H1 (cell line): ENCODE data around the gene ZC3H14. TPM values are rescaled to one million over a fixed set of nuclear protein-coding genes. Genes with fewer than 3 reads are reported as not detected.

Experiments used
- CTCF ChIA-PET: fragments of 300-600 bp; sonication (Branson Sonifier 250); formaldehyde crosslinking; loops from one replicate; lab custom pipeline; 2021; ENCODE audit not compliant: partially characterized antibody; lab: Charles Lee
- POLR2A ChIA-PET: fragments of 300-600 bp; sonication (Branson Sonifier 250); formaldehyde crosslinking; loops from one replicate; lab custom pipeline; 2021; ENCODE audit warnings: inconsistent platforms; ENCODE audit not compliant: partially characterized antibody; lab: Charles Lee
- DNase-seq, 2 experiments: peaks; one replicate each; pipeline versions ENCODE4 v3.0.0 to v3.0.0-alpha.2; 2010 to 2022; ENCODE audit warnings: low spot score in 2 of 2, low read depth in 1 of 2, mixed read lengths in 1 of 2
- FAIRE-seq: peaks from 2 replicates; lab custom pipeline; 2011; peaks lifted over from hg19 to GRCh38; lab: Jason Lieb, UNC
- H2AFZ ChIP-seq: 2 replicates; pipeline ENCODE4 v1.8.1; 2012; ENCODE audit warnings: low read length, inconsistent platforms
- H2AK5ac ChIP-seq: 2 replicates; pipeline ENCODE4 v1.6.1; 2013; ENCODE audit warnings: low read depth, low read length
- H2BK120ac ChIP-seq: replicated peaks from 2 replicates; pipeline ENCODE3; 2013; ENCODE audit warnings: low read depth, low read length, inconsistent platforms
- H2BK12ac ChIP-seq: 2 replicates; pipeline ENCODE4 v1.6.1; 2013; ENCODE audit warnings: low read depth, low read length
- H2BK15ac ChIP-seq: 2 replicates; pipeline ENCODE4 v1.6.1; 2013; ENCODE audit warnings: low read length
- H2BK20ac ChIP-seq: 2 replicates; pipeline ENCODE4 v1.6.1; 2013; ENCODE audit warnings: low read length
- H2BK5ac ChIP-seq: 2 replicates; pipeline ENCODE4 v1.6.1; 2013; ENCODE audit warnings: low read depth, low read length
- H3K14ac ChIP-seq: 2 replicates; pipeline ENCODE4 v1.6.1; 2013; ENCODE audit warnings: inconsistent platforms; ENCODE audit not compliant: insufficient read length
- H3K18ac ChIP-seq: 2 replicates; pipeline ENCODE4 v1.6.1; 2013; ENCODE audit warnings: low read length; ENCODE audit errors: extremely low read depth
- H3K23ac ChIP-seq: 2 replicates; pipeline ENCODE4 v1.6.1; 2013; ENCODE audit warnings: inconsistent platforms; ENCODE audit not compliant: insufficient read length
- H3K23me2 ChIP-seq: 2 replicates; pipeline ENCODE4 v1.6.1; 2013; ENCODE audit warnings: low read depth, low read length
- H3K27ac ChIP-seq: 2 replicates; pipeline ENCODE4 v1.6.1; 2011; ENCODE audit warnings: low read depth, low read length, inconsistent platforms
- H3K27me3 ChIP-seq, 4 experiments: replicated peaks in 1 of 4; 1 replicate in 1 of 4; 2 replicates in 3 of 4; pipeline versions ENCODE4 v1.6.1 to v1.8.1; 2011 to 2013; ENCODE audit warnings: low read length in 3 of 4, mild to moderate bottlenecking in 3 of 4, inconsistent platforms in 2 of 4, mixed read lengths in 2 of 4, moderate library complexity in 1 of 4; ENCODE audit not compliant: control insufficient read depth in 3 of 4, insufficient read depth in 3 of 4; ENCODE audit errors: extremely low read depth in 1 of 4
- H3K36me3 ChIP-seq, 4 experiments: 2 replicates each; pipeline versions ENCODE4 v1.6.1 to v1.8.1; 2011 to 2013; ENCODE audit warnings: mild to moderate bottlenecking in 4 of 4, low read length in 3 of 4, moderate library complexity in 2 of 4, control low read depth in 1 of 4, inconsistent platforms in 1 of 4; ENCODE audit not compliant: insufficient read depth in 4 of 4, control insufficient read depth in 2 of 4
- H3K4ac ChIP-seq: replicated peaks from 2 replicates; pipeline ENCODE3; 2013; ENCODE audit warnings: low read length, low read depth, mixed read lengths, inconsistent platforms; ENCODE audit not compliant: insufficient read length
- H3K4me1 ChIP-seq, 4 experiments: replicated peaks in 1 of 4; 1 replicate in 1 of 4; 2 replicates in 3 of 4; pipeline versions ENCODE4 v1.6.1 to v1.8.1; 2011 to 2013; ENCODE audit warnings: low read length in 3 of 4, inconsistent platforms in 2 of 4, mixed read lengths in 1 of 4; ENCODE audit not compliant: insufficient read depth in 4 of 4, control insufficient read depth in 3 of 4
- H3K4me2 ChIP-seq, 2 experiments: 2 replicates each; pipeline versions ENCODE4 v1.6.1 to v1.8.1; 2011 to 2013; ENCODE audit warnings: low read depth in 2 of 2, low read length in 2 of 2, control low read depth in 1 of 2, inconsistent platforms in 1 of 2, mild to moderate bottlenecking in 1 of 2; ENCODE audit not compliant: insufficient read depth in 1 of 2
- H3K4me3 ChIP-seq, 4 experiments: fragments of 200-600, 300-600 bp in 1 of 4; sonication (generic), shearing (Covaris generic), sonication (Bioruptor Twin) in 1 of 4; 2 replicates each; pipeline versions ENCODE4 v1.5.1 to v1.8.1; 2011 to 2016; ENCODE audit warnings: low read length in 4 of 4, low read depth in 3 of 4, control low read depth in 2 of 4, inconsistent platforms in 2 of 4, mild to moderate bottlenecking in 2 of 4, mixed read lengths in 1 of 4, moderate library complexity in 1 of 4; ENCODE audit not compliant: insufficient read depth in 2 of 4; ENCODE audit errors: extremely low read depth in 1 of 4
- H3K56ac ChIP-seq: replicated peaks from 2 replicates; pipeline ENCODE3; 2013; ENCODE audit warnings: low read depth, mild to moderate bottlenecking, mixed read lengths, low read length, inconsistent platforms; ENCODE audit not compliant: insufficient read length
- H3K79me1 ChIP-seq: 2 replicates; pipeline ENCODE4 v1.6.1; 2013; ENCODE audit warnings: low read depth, low read length, control low read depth
- H3K79me2 ChIP-seq, 2 experiments: 2 replicates each; pipeline versions ENCODE4 v1.6.1 to v1.8.1; 2012 to 2013; ENCODE audit warnings: low read length in 2 of 2, mild to moderate bottlenecking in 2 of 2, inconsistent platforms in 1 of 2; ENCODE audit not compliant: insufficient read depth in 2 of 2, control insufficient read depth in 1 of 2
- H3K9ac ChIP-seq, 4 experiments: replicated peaks in 1 of 4; 1 replicate in 1 of 4; 2 replicates in 3 of 4; pipeline versions ENCODE4 v1.6.1 to v1.8.1; 2011 to 2013; ENCODE audit warnings: low read depth in 3 of 4, low read length in 3 of 4, control low read depth in 2 of 4, mild to moderate bottlenecking in 2 of 4, moderate library complexity in 2 of 4, inconsistent platforms in 1 of 4; ENCODE audit errors: extremely low read depth in 1 of 4
- H3K9me3 ChIP-seq, 2 experiments: 2 replicates each; pipeline versions ENCODE4 v1.6.1 to v1.8.1; 2012 to 2013; ENCODE audit warnings: mild to moderate bottlenecking in 2 of 2, moderate library complexity in 2 of 2, control low read depth in 1 of 2, inconsistent platforms in 1 of 2, low read depth in 1 of 2, low read length in 1 of 2, mixed read lengths in 1 of 2; ENCODE audit not compliant: insufficient read depth in 2 of 2
- H4K20me1 ChIP-seq, 2 experiments: replicated peaks in 1 of 2; 2 replicates each; pipeline versions ENCODE3 to v1.8.1; 2011 to 2013; ENCODE audit warnings: inconsistent platforms in 2 of 2, low read length in 2 of 2, mild to moderate bottlenecking in 1 of 2; ENCODE audit not compliant: insufficient read depth in 2 of 2, control insufficient read depth in 1 of 2
- H4K5ac ChIP-seq: 2 replicates; pipeline ENCODE4 v1.6.1; 2013; ENCODE audit warnings: low read length, low read depth, mixed read lengths, inconsistent platforms; ENCODE audit not compliant: insufficient read length
- H4K8ac ChIP-seq: 2 replicates; pipeline ENCODE4 v1.8.0; 2013; ENCODE audit warnings: mild to moderate bottlenecking, moderate library complexity, low read length, inconsistent platforms; ENCODE audit not compliant: insufficient read depth; ENCODE audit errors: extremely low read depth
- H4K91ac ChIP-seq: replicated peaks from 2 replicates; pipeline ENCODE3; 2013; ENCODE audit warnings: low read length, mixed read lengths, inconsistent platforms; ENCODE audit not compliant: insufficient read length
- CHD2 ChIP-seq: IDR thresholded peaks from 2 replicates; pipeline ENCODE4 v1.6.1; 2012; ENCODE audit warnings: low read length, improper control_type of control experiment
- EZH2 ChIP-seq: fragments of 200-600 bp; sonication (generic); IDR thresholded peaks from 2 replicates; pipeline ENCODE4 v1.7.1; 2012; ENCODE audit warnings: low read depth, mild to moderate bottlenecking, moderate library complexity, low read length, inconsistent platforms; ENCODE audit not compliant: severe bottlenecking
- FOSL1 ChIP-seq: IDR thresholded peaks from 2 replicates; pipeline ENCODE4 v1.6.1; 2011; ENCODE audit warnings: mild to moderate bottlenecking, low read depth, low read length, moderate library complexity; ENCODE audit not compliant: insufficient read depth
- GTF2F1 ChIP-seq: IDR thresholded peaks from 2 replicates; pipeline ENCODE4 v1.6.1; 2012; ENCODE audit warnings: low read depth, low read length, improper control_type of control experiment, borderline replicate concordance
- HDAC6 ChIP-seq: IDR thresholded peaks from one replicate; pipeline ENCODE4 v1.7.1; 2012; ENCODE audit warnings: low read depth, mild to moderate bottlenecking, inconsistent platforms, low read length, moderate library complexity
- KDM1A ChIP-seq: fragments of 200-600, 300-600 bp; sonication (generic); IDR thresholded peaks from 2 replicates; pipeline ENCODE4 v1.7.1; 2016; ENCODE audit warnings: mild to moderate bottlenecking, low read length, borderline replicate concordance
- KDM5A ChIP-seq: fragments of 200-600 bp; IDR thresholded peaks from 2 replicates; pipeline ENCODE4 v1.7.1; 2012; ENCODE audit warnings: mild to moderate bottlenecking, low read length, inconsistent platforms, mixed read lengths
- MAX ChIP-seq: IDR thresholded peaks from 2 replicates; pipeline ENCODE4 v1.6.1; 2012; ENCODE audit warnings: inconsistent platforms
- PHF8 ChIP-seq: fragments of 200-600 bp; sonication (generic); conservative IDR thresholded peaks from 2 replicates; pipeline ENCODE4 v1.7.1; 2012; ENCODE audit warnings: low read depth, mild to moderate bottlenecking, inconsistent platforms, low read length, moderate library complexity
- SIX5 ChIP-seq: IDR thresholded peaks from 2 replicates; pipeline ENCODE4 v1.6.1; 2011; ENCODE audit warnings: mild to moderate bottlenecking, low read depth, low read length
- TEAD4 ChIP-seq: IDR thresholded peaks from 2 replicates; pipeline ENCODE4 v1.6.1; 2012; ENCODE audit warnings: low read depth, low read length, inconsistent platforms, mixed read lengths
- YY1 ChIP-seq: IDR thresholded peaks from 2 replicates; pipeline ENCODE4 v1.6.1; 2011; ENCODE audit warnings: low read depth, mild to moderate bottlenecking, low read length
- WGBS, 2 experiments: shearing (Covaris generic) in 1 of 2; methylation state at CpG; one replicate each; pipeline versions ENCODE4 v1.1.6 to v1.1.7; 2013 to 2015; ENCODE audit warnings: low lambda C conversion rate in 2 of 2, mixed read lengths in 2 of 2, inconsistent platforms in 1 of 2, low coverage in 1 of 2, missing lambda C conversion rate in 1 of 2; ENCODE audit not compliant: insufficient replicate concordance in 2 of 2, insufficient coverage in 1 of 2, insufficient read length in 1 of 2; ENCODE audit errors: extremely low coverage in 1 of 2, missing lambda C conversion rate in 1 of 2; 5-methylcytosine and 5-hydroxymethylcytosine counted together
- polyA plus RNA-seq, 7 experiments: library from polyadenylated mRNA; depleted of rRNA in 3 of 7; stranded (reverse) in 5 of 7; unstranded in 2 of 7; fragments of >200 nt in 5 of 7; fragments of 200-250 nt in 2 of 7; gene quantifications; 1 replicate in 5 of 7; 2 replicates in 1 of 7; 4 replicates in 1 of 7; pipeline versions ENCODE4 v1.2.1 to v1.2.3, GENCODE V29; 2011 to 2013; ENCODE audit warnings: missing spikeins in 2 of 7, mixed read lengths in 2 of 7
- total RNA-seq: library from RNA; stranded (reverse); fragmentation: NEBNext Ultra II Directional; extraction: Animal tissue kit (Norgen Biotek cat#: 25700); gene quantifications from 2 replicates; pipeline ENCODE4 v1.2.1, GENCODE V29; 2021
- TF ChIP-seq, protein P1 (sequence below): IDR thresholded peaks from 2 replicates; pipeline ENCODE4 v1.6.1; 2012; ENCODE audit warnings: low read length, inconsistent platforms

Gene ZC3H14
- total and polyA plus RNA-seq, 2 of the 8 experiments (the other 6 are each of a cell fraction or from before 2014, with no cell fraction given), result 86.0 to 99.1 TPM

- Histone ChIP-seq H3K4me1 (peaks cover 0 to 10% (median 3%) of the 10 kb centered on the region in 4 experiments; a peak in 3 of 7 replicates), H2BK12ac (no peak overlapping the region), H3K27me3 (no peaks in the 10 kb centered on the region), H2BK15ac (no peak overlapping the region), H3K36me3 (no peaks in the 10 kb centered on the region), H3K23ac (no peak overlapping the region), H4K8ac (no peak overlapping the region), H2AK5ac (no peak overlapping the region), H2BK5ac (no peak overlapping the region), H3K9ac (no peak overlapping the region), H3K23me2 (peaks cover 6% of the 10 kb centered on the region; the same call in 1 of the 2 replicates), H3K4ac (no peak overlapping the region), H3K14ac (no peak overlapping the region), H3K4me3 (no peak overlapping the region), H3K9me3 (no peaks in the 10 kb centered on the region), H4K91ac (no peak overlapping the region), H3K18ac (no peak overlapping the region), H3K56ac (no peak overlapping the region), H3K79me2 (peaks cover 0 to 14% of the 10 kb centered on the region in 2 experiments; a peak in 3 of 4 replicates), H2BK20ac (no peak overlapping the region), H3K79me1 (no peaks in the 10 kb centered on the region), H2AFZ (peak overlapping the region; percentile 68; the same call in 1 of the 2 replicates), H2BK120ac (no peak overlapping the region), H4K5ac (no peak overlapping the region), H4K20me1 (no peaks in the 10 kb centered on the region), H3K27ac (no peak overlapping the region), H3K4me2 (no peak overlapping the region)
- FAIRE-seq (no peak), DNase-seq (no peak)
- ChIA-PET POLR2A (no interaction called here), CTCF (interaction anchor here (1.2 kb wide), 1 partner anchor 67 kb away, joined by 3 read pairs; no protein-coding TSS in a partner anchor)
- WGBS, 2 experiments, result 62% methylated on average over 3 of the region's 3 CpGs; no CpG with 5 or more reads in 1 of the 2 experiments
- TF ChIP-seq, protein P1, sequence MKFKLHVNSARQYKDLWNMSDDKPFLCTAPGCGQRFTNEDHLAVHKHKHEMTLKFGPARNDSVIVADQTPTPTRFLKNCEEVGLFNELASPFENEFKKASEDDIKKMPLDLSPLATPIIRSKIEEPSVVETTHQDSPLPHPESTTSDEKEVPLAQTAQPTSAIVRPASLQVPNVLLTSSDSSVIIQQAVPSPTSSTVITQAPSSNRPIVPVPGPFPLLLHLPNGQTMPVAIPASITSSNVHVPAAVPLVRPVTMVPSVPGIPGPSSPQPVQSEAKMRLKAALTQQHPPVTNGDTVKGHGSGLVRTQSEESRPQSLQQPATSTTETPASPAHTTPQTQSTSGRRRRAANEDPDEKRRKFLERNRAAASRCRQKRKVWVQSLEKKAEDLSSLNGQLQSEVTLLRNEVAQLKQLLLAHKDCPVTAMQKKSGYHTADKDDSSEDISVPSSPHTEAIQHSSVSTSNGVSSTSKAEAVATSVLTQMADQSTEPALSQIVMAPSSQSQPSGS, result no peak
- TF ChIP-seq MAX (no peak), EZH2 (no peak), CHD2 (no peak), PHF8 (no peak), TEAD4 (no peak), KDM1A (no peak), SIX5 (no peak), FOSL1 (no peak), KDM5A (no peak), YY1 (no peak), GTF2F1 (no peak), HDAC6 (no peak)
Observed at GRCh38 chr14:88556581-88556980, 6.3 kb upstream of the ZC3H14 start.
